SK-N-SH (cell line): ENCODE measurements around the gene FKBP8.

Source experiments
- EP300 ChIP-seq, 2 experiments: IDR thresholded peaks; 2 replicates each; pipeline versions ENCODE4 v1.4.0 to v1.6.1; 2012; ENCODE audit warnings: borderline replicate concordance in 1 of 2, low read depth in 1 of 2, low read length in 1 of 2
- TCF12 ChIP-seq: IDR thresholded peaks from 2 replicates; pipeline ENCODE4 v1.4.0; 2012
- TF ChIP-seq, protein P1 (sequence below): fragments of 200-600 bp; sonication (generic); IDR thresholded peaks from 2 replicates; pipeline ENCODE4 v1.6.1; 2017; ENCODE audit warnings: antibody characterized with exemption, mild to moderate bottlenecking, moderate library complexity

DNA sequence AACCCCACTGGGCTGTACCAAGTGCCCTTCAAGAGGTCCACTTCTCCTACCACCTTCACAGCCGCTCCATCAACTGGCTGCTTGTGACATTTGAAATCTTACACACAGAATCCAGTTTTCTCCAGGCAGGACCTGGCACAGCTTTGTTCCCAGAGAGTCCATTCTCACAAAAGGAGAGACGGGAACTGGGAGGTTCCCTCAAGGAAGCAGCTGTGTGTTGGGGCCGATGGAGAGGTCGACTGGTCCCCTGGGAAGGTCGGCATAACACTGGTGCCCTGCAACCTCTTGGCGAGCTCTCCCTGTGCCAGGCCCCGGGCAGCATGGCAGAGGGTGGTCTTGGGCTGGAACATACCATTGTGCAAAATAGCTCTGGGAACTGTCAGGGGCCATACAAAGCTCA lies 43.0 kb downstream of the FKBP8 start:
- TF ChIP-seq, protein P1, sequence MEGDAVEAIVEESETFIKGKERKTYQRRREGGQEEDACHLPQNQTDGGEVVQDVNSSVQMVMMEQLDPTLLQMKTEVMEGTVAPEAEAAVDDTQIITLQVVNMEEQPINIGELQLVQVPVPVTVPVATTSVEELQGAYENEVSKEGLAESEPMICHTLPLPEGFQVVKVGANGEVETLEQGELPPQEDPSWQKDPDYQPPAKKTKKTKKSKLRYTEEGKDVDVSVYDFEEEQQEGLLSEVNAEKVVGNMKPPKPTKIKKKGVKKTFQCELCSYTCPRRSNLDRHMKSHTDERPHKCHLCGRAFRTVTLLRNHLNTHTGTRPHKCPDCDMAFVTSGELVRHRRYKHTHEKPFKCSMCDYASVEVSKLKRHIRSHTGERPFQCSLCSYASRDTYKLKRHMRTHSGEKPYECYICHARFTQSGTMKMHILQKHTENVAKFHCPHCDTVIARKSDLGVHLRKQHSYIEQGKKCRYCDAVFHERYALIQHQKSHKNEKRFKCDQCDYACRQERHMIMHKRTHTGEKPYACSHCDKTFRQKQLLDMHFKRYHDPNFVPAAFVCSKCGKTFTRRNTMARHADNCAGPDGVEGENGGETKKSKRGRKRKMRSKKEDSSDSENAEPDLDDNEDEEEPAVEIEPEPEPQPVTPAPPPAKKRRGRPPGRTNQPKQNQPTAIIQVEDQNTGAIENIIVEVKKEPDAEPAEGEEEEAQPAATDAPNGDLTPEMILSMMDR, result no peak
- no peak for TF ChIP-seq EP300 (IDR thresholded peaks at IDR 0.05; ENCODE audit: borderline replicate concordance in 1 of 2, low read depth in 1 of 2, low read length in 1 of 2)
- no peak for TF ChIP-seq TCF12
